GM12878 (cell line): ENCODE measurements around the gene MGAT5. TPM values are rescaled to one million over a fixed set of nuclear protein-coding genes. Genes with fewer than 3 reads are reported as not detected.

Source experiments
- BRCA1 ChIP-seq: IDR thresholded peaks from 2 replicates; pipeline ENCODE4 v1.6.1; 2011; ENCODE audit warnings: low read depth, low read length, improper control_type of control experiment
- CBX5 ChIP-seq: sonication (generic); IDR thresholded peaks from 2 replicates; pipeline ENCODE4 v1.6.1; 2016; ENCODE audit warnings: low read depth, moderate library complexity, mild to moderate bottlenecking, inconsistent platforms
- CEBPB ChIP-seq, 2 experiments: fragments of 150-350 bp in 1 of 2; IDR thresholded peaks; 2 replicates each; pipeline ENCODE4 v1.6.1; 2012 to 2014; ENCODE audit warnings: low read depth in 2 of 2, low read length in 2 of 2, borderline replicate concordance in 1 of 2, inconsistent platforms in 1 of 2
- CREM ChIP-seq: IDR thresholded peaks from 2 replicates; pipeline ENCODE4 v1.6.1; 2014; ENCODE audit warnings: antibody characterized with exemption, low read depth
- DPF2 ChIP-seq: fragments of 450-650 bp; IDR thresholded peaks from 2 replicates; pipeline ENCODE4 v1.6.1; 2017; ENCODE audit warnings: mild to moderate bottlenecking
- E4F1 ChIP-seq: fragments of 450-650 bp; IDR thresholded peaks from 2 replicates; pipeline ENCODE4 v1.6.1; 2018; ENCODE audit warnings: borderline replicate concordance, mild to moderate bottlenecking; ENCODE audit not compliant: partially characterized antibody
- EED ChIP-seq: sonication (generic); IDR thresholded peaks from 2 replicates; pipeline ENCODE4 v1.6.1; 2016; ENCODE audit warnings: antibody characterized with exemption, low read depth
- EP300 ChIP-seq, 2 experiments: fragments of 150-350 bp in 1 of 2; IDR thresholded peaks; 2 replicates each; pipeline ENCODE4 v1.6.1; 2011 to 2012; ENCODE audit warnings: low read depth in 2 of 2, low read length in 2 of 2, borderline replicate concordance in 1 of 2, improper control_type of control experiment in 1 of 2, inconsistent platforms in 1 of 2; ENCODE audit not compliant: control insufficient read depth in 1 of 2
- ESRRA ChIP-seq: IDR thresholded peaks from 2 replicates; pipeline ENCODE4 v1.6.1; 2012; ENCODE audit warnings: mild to moderate bottlenecking, low read length, improper control_type of control experiment
- ETV6 ChIP-seq, 2 experiments: fragments of 450-650 bp in 1 of 2; IDR thresholded peaks in 1 of 2; conservative IDR thresholded peaks in 1 of 2; 2 replicates each; pipeline ENCODE4 v1.6.1; 2014; ENCODE audit warnings: antibody characterized with exemption in 1 of 2, borderline replicate concordance in 1 of 2, low read depth in 1 of 2, mild to moderate bottlenecking in 1 of 2, moderate library complexity in 1 of 2
- FOXM1 ChIP-seq: IDR thresholded peaks from 2 replicates; pipeline ENCODE4 v1.6.1; 2012; ENCODE audit warnings: low read depth, mild to moderate bottlenecking, inconsistent platforms, low read length, moderate library complexity
- GABPA ChIP-seq: IDR thresholded peaks from 2 replicates; pipeline ENCODE4 v1.6.1; 2014; ENCODE audit warnings: antibody characterized with exemption, low read depth, mild to moderate bottlenecking, inconsistent platforms
- IKZF1 ChIP-seq: fragments of 450-650 bp; conservative IDR thresholded peaks from 2 replicates; pipeline ENCODE4 v1.6.1; 2017; ENCODE audit warnings: antibody characterized with exemption, mild to moderate bottlenecking
- IKZF2 ChIP-seq, 2 experiments: fragments of 450-650 bp; IDR thresholded peaks; 2 replicates each; pipeline ENCODE4 v1.6.1; 2017; ENCODE audit warnings: mild to moderate bottlenecking in 2 of 2, moderate library complexity in 2 of 2
- MEF2A ChIP-seq: IDR thresholded peaks from 2 replicates; pipeline ENCODE4 v1.6.1; 2011; ENCODE audit warnings: low read depth, mild to moderate bottlenecking, low read length, moderate library complexity; ENCODE audit not compliant: insufficient read depth
- MEF2B ChIP-seq: fragments of 450-650 bp; IDR thresholded peaks from 2 replicates; pipeline ENCODE4 v1.6.1; 2018; ENCODE audit warnings: mild to moderate bottlenecking, moderate library complexity; ENCODE audit not compliant: partially characterized antibody, poor library complexity, severe bottlenecking
- NFIC ChIP-seq: IDR thresholded peaks from 2 replicates; pipeline ENCODE4 v1.6.1; 2012; ENCODE audit warnings: low read depth, mild to moderate bottlenecking, inconsistent platforms, low read length, moderate library complexity
- NFYB ChIP-seq: IDR thresholded peaks from 2 replicates; pipeline ENCODE4 v1.6.1; 2011; ENCODE audit warnings: low read depth, mild to moderate bottlenecking, low read length, improper control_type of control experiment, moderate library complexity; ENCODE audit not compliant: insufficient read depth
- PAX5 ChIP-seq: IDR thresholded peaks from 2 replicates; pipeline ENCODE4 v1.6.1; 2011; ENCODE audit warnings: low read depth, low read length, borderline replicate concordance
- RB1 ChIP-seq: fragments of 450-650 bp; formaldehyde crosslinking; IDR thresholded peaks from 2 replicates; pipeline ENCODE4 v1.6.1; 2017; ENCODE audit warnings: mild to moderate bottlenecking, borderline replicate concordance
- RUNX3 ChIP-seq: IDR thresholded peaks from 2 replicates; pipeline ENCODE4 v1.6.1; 2012; ENCODE audit warnings: low read length, inconsistent platforms
- SIX5 ChIP-seq: IDR thresholded peaks from 2 replicates; pipeline ENCODE4 v1.6.1; 2011; ENCODE audit warnings: mild to moderate bottlenecking, low read depth, low read length, moderate library complexity; ENCODE audit not compliant: severe bottlenecking
- SPI1 ChIP-seq: IDR thresholded peaks from 2 replicates; pipeline ENCODE4 v1.6.1; 2011; ENCODE audit warnings: low read depth, mild to moderate bottlenecking, low read length, moderate library complexity, borderline replicate concordance; ENCODE audit not compliant: insufficient read depth
- TAF1 ChIP-seq: IDR thresholded peaks from 2 replicates; pipeline ENCODE4 v1.6.1; 2011; ENCODE audit warnings: mild to moderate bottlenecking, low read depth, low read length, borderline replicate concordance
- TCF7 ChIP-seq: IDR thresholded peaks from 2 replicates; pipeline ENCODE4 v1.6.1; 2014; ENCODE audit warnings: antibody characterized with exemption, borderline replicate concordance
- polyA plus RNA-seq, 11 experiments: library from polyadenylated mRNA; depleted of rRNA in 4 of 11; unstranded in 6 of 11; stranded (reverse) in 5 of 11; fragments of >200 nt; fragmentation: Nextera tagmentation in 4 of 11; fragmentation: Illumina TruSeq in 1 of 11; extraction: Ambion mirVana in 4 of 11; extraction: Trizol in 1 of 11; gene quantifications; 1 replicate in 1 of 11; 2 replicates in 10 of 11; pipeline versions ENCODE4 v1.2.1 to v1.2.3, GENCODE V29; 2011 to 2016; ENCODE audit warnings: inconsistent platforms in 2 of 11, missing spikeins in 2 of 11, low read depth in 1 of 11
- total RNA-seq, 4 experiments: library from RNA; depleted of rRNA in 3 of 4; stranded (reverse); fragments of >200 nt in 3 of 4; fragmentation: Illumina TruSeq in 1 of 4; extraction: Trizol in 1 of 4; gene quantifications; 2 replicates each; pipeline versions ENCODE4 v1.2.1 to v1.2.3, GENCODE V29; 2013 to 2021
- TF ChIP-seq, protein P1 (sequence below): IDR thresholded peaks from 2 replicates; pipeline ENCODE4 v1.6.1; 2011; ENCODE audit warnings: borderline replicate concordance, low read depth, mild to moderate bottlenecking, moderate library complexity, low read length; ENCODE audit not compliant: insufficient read depth, poor library complexity, severe bottlenecking
- TF ChIP-seq, protein P2 (sequence below): IDR thresholded peaks from 2 replicates; pipeline ENCODE4 v1.6.1; 2012; ENCODE audit warnings: low read length, inconsistent platforms

The MGAT5 gene
- total and polyA plus RNA-seq, 10 of the 15 experiments (the other 5 are each of a cell fraction or from before 2014, with no cell fraction given), result 4.9 to 104 (median 36.2) TPM

DNA sequence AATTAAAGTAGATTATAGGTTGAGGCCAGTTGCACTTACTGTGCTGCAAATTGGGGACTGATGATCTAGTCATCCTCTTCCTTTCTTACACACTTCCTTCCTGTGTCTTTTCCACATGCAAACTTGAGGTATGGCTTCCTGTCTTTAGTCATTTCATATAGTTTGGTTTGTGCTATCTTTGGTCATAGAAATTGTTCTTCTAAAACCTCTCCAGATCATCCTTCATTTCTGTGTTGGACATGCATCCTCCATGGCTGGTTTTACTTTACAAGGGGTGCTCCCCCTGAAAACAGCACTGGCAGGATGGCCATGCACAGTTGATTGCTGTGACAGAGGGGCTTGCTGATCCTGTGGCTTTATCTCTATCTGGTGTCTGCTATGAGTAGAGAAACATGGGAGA is 36.5 kb downstream of the MGAT5 start (continued):
- TF ChIP-seq PAX5, result no peak
- TF ChIP-seq DPF2, result no peak
- peak in 1 of 2 experiments; percentile 22; a peak in 1 of 4 replicates for TF ChIP-seq EP300 (IDR thresholded peaks at IDR 0.05; ENCODE audit: borderline replicate concordance in 1 of 2, control insufficient read depth in 1 of 2, low read depth in 2 of 2, low read length in 2 of 2)
- TF ChIP-seq SPI1, result peak; percentile 40; the same call in 1 of the 2 replicates
- peak; percentile 87 for TF ChIP-seq MEF2A
- TF ChIP-seq NFIC, result peak; percentile 94
- TF ChIP-seq CBX5, result no peak
- peak; percentile 84 for TF ChIP-seq CREM
- TF ChIP-seq, protein P1, sequence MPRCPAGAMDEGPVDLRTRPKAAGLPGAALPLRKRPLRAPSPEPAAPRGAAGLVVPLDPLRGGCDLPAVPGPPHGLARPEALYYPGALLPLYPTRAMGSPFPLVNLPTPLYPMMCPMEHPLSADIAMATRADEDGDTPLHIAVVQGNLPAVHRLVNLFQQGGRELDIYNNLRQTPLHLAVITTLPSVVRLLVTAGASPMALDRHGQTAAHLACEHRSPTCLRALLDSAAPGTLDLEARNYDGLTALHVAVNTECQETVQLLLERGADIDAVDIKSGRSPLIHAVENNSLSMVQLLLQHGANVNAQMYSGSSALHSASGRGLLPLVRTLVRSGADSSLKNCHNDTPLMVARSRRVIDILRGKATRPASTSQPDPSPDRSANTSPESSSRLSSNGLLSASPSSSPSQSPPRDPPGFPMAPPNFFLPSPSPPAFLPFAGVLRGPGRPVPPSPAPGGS, result peak; percentile 42
- TF ChIP-seq RB1, result no peak
- 0 out of 2 replicates have a peak, but pooled peaks have one; percentile 61 for TF ChIP-seq GABPA
- TF ChIP-seq TCF7, result no peak
- TF ChIP-seq BRCA1, result no peak
- 0 out of 4 replicates have a peak, but pooled peaks of 1 of the 2 experiments have one; percentile 63 for TF ChIP-seq CEBPB (IDR thresholded peaks at IDR 0.05; ENCODE audit: borderline replicate concordance in 1 of 2, low read depth in 2 of 2, low read length in 2 of 2)
- TF ChIP-seq IKZF2 (IDR thresholded peaks at IDR 0.05), result peak; percentile 38; a peak in 1 of 4 replicates
- TF ChIP-seq E4F1, result no peak
- TF ChIP-seq SIX5, result no peak
- peak in 1 of 2 experiments; percentile 100; a peak in 2 of 4 replicates for TF ChIP-seq ETV6 (conservative IDR thresholded peaks at IDR 0.05 in 1 of 2, IDR thresholded peaks at IDR 0.05 in 1 of 2; ENCODE audit: borderline replicate concordance in 1 of 2, low read depth in 1 of 2)
- TF ChIP-seq RUNX3, result peak; percentile 94
- no peak for TF ChIP-seq MEF2B
- TF ChIP-seq FOXM1, result peak; percentile 81; the same call in 1 of the 2 replicates
- no peak for TF ChIP-seq TAF1
- 0 out of 2 replicates have a peak, but pooled peaks have one; percentile 28 for TF ChIP-seq IKZF1
- TF ChIP-seq EED, result peak; percentile 85
- no peak for TF ChIP-seq NFYB
- TF ChIP-seq, protein P2, sequence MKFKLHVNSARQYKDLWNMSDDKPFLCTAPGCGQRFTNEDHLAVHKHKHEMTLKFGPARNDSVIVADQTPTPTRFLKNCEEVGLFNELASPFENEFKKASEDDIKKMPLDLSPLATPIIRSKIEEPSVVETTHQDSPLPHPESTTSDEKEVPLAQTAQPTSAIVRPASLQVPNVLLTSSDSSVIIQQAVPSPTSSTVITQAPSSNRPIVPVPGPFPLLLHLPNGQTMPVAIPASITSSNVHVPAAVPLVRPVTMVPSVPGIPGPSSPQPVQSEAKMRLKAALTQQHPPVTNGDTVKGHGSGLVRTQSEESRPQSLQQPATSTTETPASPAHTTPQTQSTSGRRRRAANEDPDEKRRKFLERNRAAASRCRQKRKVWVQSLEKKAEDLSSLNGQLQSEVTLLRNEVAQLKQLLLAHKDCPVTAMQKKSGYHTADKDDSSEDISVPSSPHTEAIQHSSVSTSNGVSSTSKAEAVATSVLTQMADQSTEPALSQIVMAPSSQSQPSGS, result peak; percentile 91
- TF ChIP-seq ESRRA, result no peak
